Thoracic aorta (tissue), 2 donors: Measurements from ENCODE around the gene MAML2. TPM values are rescaled to one million over a fixed set of nuclear protein-coding genes. Genes with fewer than 3 reads are reported as not detected.

ENCODE experiments used
- ATAC-seq: fragments of 150-250 bp; one replicate; pipeline ENCODE4 v1.8.0; 2017; ENCODE audit warnings: low read depth; ENCODE audit not compliant: insufficient number of reproducible peaks, low FRiP score
- DNase-seq: peaks from one replicate; pipeline ENCODE4 v3.0.0-alpha.2; 2020; ENCODE audit warnings: low spot score
- H3K27ac ChIP-seq, 2 donors: fragments of 200-600 bp; sonication (generic); 1 replicate in 1 of 2; 2 replicates in 1 of 2; pipeline ENCODE4 v1.5.1; 2016; ENCODE audit warnings: mild to moderate bottlenecking in 2 of 2, moderate library complexity in 2 of 2
- H3K27me3 ChIP-seq: fragments of 200-600 bp; sonication (generic); replicated peaks from 2 replicates; pipeline ENCODE4 v1.6.0; 2016; ENCODE audit warnings: mild to moderate bottlenecking; ENCODE audit not compliant: insufficient read depth
- H3K36me3 ChIP-seq: fragments of 200-600 bp; sonication (generic); one replicate; pipeline ENCODE4 v1.5.1; 2016
- H3K4me1 ChIP-seq, 2 donors: fragments of 200-600 bp; sonication (generic); 1 replicate in 1 of 2; 2 replicates in 1 of 2; pipeline versions ENCODE4 v1.5.1 to v1.6.0; 2016; ENCODE audit warnings: low read depth in 2 of 2, mild to moderate bottlenecking in 1 of 2; ENCODE audit not compliant: control insufficient read depth in 1 of 2
- H3K4me3 ChIP-seq: fragments of 200-600 bp; sonication (generic); 2 replicates; pipeline ENCODE4 v1.5.1; 2016; ENCODE audit warnings: mild to moderate bottlenecking
- H3K9me3 ChIP-seq: fragments of 200-600 bp; sonication (generic); 2 replicates; pipeline ENCODE4 v1.5.1; 2016
- CTCF ChIP-seq: fragments of 200-600 bp; sonication (generic); IDR thresholded peaks from one replicate; pipeline ENCODE4 v1.5.1; 2019; ENCODE audit warnings: antibody characterized with exemption
- total RNA-seq, 2 donors: library from RNA; depleted of rRNA; stranded (reverse); fragments of >200 nt; gene quantifications; one replicate each; pipeline versions ENCODE4 v1.1.0 to v1.2.3, GENCODE V29; 2016

MAML2 gene
- total RNA-seq, 2 donors from 2014 or later, result 23.4 to 29.6 TPM

- Histone ChIP-seq H3K27ac (no peak overlapping the region), H3K27me3 (no peaks in the 10 kb centered on the region), H3K4me3 (no peak overlapping the region), H3K4me1 (peaks cover 3 to 15% of the 10 kb centered on the region in 2 donors), H3K36me3 (peaks cover 7% of the 10 kb centered on the region), H3K9me3 (no peaks in the 10 kb centered on the region)
- ATAC-seq, result no peak
- DNase-seq, result no peak
- TF ChIP-seq CTCF, result no peak
These were observed 251.5 kb downstream of the MAML2 start for GRCh38 chr11:96091476-96091875.

GRCh38 chr11:96090711-96091110 is 252.3 kb downstream of the MAML2 start:
- Histone ChIP-seq H3K36me3 (peaks cover 7% of the 10 kb centered on the region), H3K9me3 (no peaks in the 10 kb centered on the region), H3K27ac (no peak overlapping the region), H3K4me1 (peaks cover 3 to 15% of the 10 kb centered on the region in 2 donors), H3K4me3 (no peak overlapping the region), H3K27me3 (no peaks in the 10 kb centered on the region)
- no peak for TF ChIP-seq CTCF
- DNase-seq, result no peak
- ATAC-seq, result no peak

- ATAC-seq (no peak), DNase-seq (no peak)
- H3K36me3 ChIP-seq, result peaks cover 7% of the 10 kb centered on the region
- H3K27me3 ChIP-seq, result no peaks in the 10 kb centered on the region
- H3K4me3 ChIP-seq, result no peak overlapping the region
- no peak for TF ChIP-seq CTCF
- no peak overlapping the region for H3K27ac ChIP-seq
- peaks cover 3 to 15% of the 10 kb centered on the region in 2 donors for H3K4me1 ChIP-seq
- no peaks in the 10 kb centered on the region for H3K9me3 ChIP-seq
These were observed 254.1 kb downstream of the MAML2 start for GRCh38 chr11:96088914-96089313.

- ATAC-seq (no peak), DNase-seq (no peak)
- no peaks in the 10 kb centered on the region for H3K36me3 ChIP-seq
- H3K27me3 ChIP-seq, result no peaks in the 10 kb centered on the region
- no peak for TF ChIP-seq CTCF
- no peak overlapping the region for H3K4me3 ChIP-seq
- H3K9me3 ChIP-seq, result no peaks in the 10 kb centered on the region
- H3K4me1 ChIP-seq, result peaks cover 3 to 13% of the 10 kb centered on the region in 2 donors
- no peak overlapping the region for H3K27ac ChIP-seq
These were observed 256.9 kb downstream of the MAML2 start for GRCh38 chr11:96086111-96086510.

- peaks cover 3 to 6% of the 10 kb centered on the region in 2 donors for H3K4me1 ChIP-seq
- no peak for DNase-seq
- H3K9me3 ChIP-seq, result no peaks in the 10 kb centered on the region
- no peak for TF ChIP-seq CTCF
- ATAC-seq, result no peak
- no peaks in the 10 kb centered on the region for H3K36me3 ChIP-seq
- H3K27me3 ChIP-seq, result no peaks in the 10 kb centered on the region
- H3K4me3 ChIP-seq, result no peak overlapping the region
- H3K27ac ChIP-seq, result no peak overlapping the region
These were observed 257.6 kb downstream of the MAML2 start for GRCh38 chr11:96085319-96085930.
